HEK293T (cell line): Measurements from ENCODE around the gene MGAT4C.

Experiments
- CTCF ChIA-PET: fragments of 350-600 bp; formaldehyde crosslinking; extraction: SDS; loops from one replicate; lab custom pipeline; 2021; ENCODE audit warnings: antibody characterized with exemption, inconsistent platforms; lab: Yijun Ruan, JAX
- POLR2A ChIA-PET: fragments of 350-600 bp; formaldehyde crosslinking; extraction: SDS; loops from one replicate; lab custom pipeline; 2020; ENCODE audit warnings: antibody characterized with exemption, inconsistent platforms; lab: Yijun Ruan, JAX
- DNase-seq: peaks from one replicate; pipeline ENCODE4 v3.0.0; 2012; ENCODE audit warnings: mixed read lengths; ENCODE audit errors: extremely low spot score
- ARNT ChIP-seq: fragments of 450-650 bp; IDR thresholded peaks from 2 replicates; pipeline ENCODE4 v1.6.1; 2017; ENCODE audit warnings: mild to moderate bottlenecking
- BHLHE40 ChIP-seq: fragments of 450-650 bp; IDR thresholded peaks from 2 replicates; pipeline ENCODE4 v1.6.1; 2016; ENCODE audit warnings: mild to moderate bottlenecking, moderate library complexity, borderline replicate concordance
- CTBP1 ChIP-seq: fragments of 450-650 bp; IDR thresholded peaks from 2 replicates; pipeline ENCODE4 v1.6.1; 2016; ENCODE audit warnings: borderline replicate concordance
- ELF4 ChIP-seq: fragments of 450-650 bp; IDR thresholded peaks from 2 replicates; pipeline ENCODE4 v1.6.1; 2017; ENCODE audit warnings: antibody characterized with exemption
- FOXA1 ChIP-seq: fragments of 450-650 bp; IDR thresholded peaks from 2 replicates; pipeline ENCODE4 v1.6.1; 2016; ENCODE audit warnings: mild to moderate bottlenecking
- FOXK2 ChIP-seq: fragments of 450-650 bp; IDR thresholded peaks from 2 replicates; pipeline ENCODE4 v1.6.1; 2016; ENCODE audit warnings: mild to moderate bottlenecking
- FOXM1 ChIP-seq: fragments of 450-650 bp; IDR thresholded peaks from 2 replicates; pipeline ENCODE4 v1.6.1; 2017; ENCODE audit warnings: mild to moderate bottlenecking, borderline replicate concordance
- HDGF ChIP-seq: fragments of 450-650 bp; IDR thresholded peaks from 2 replicates; pipeline ENCODE4 v1.6.1; 2017; ENCODE audit warnings: antibody characterized with exemption, borderline replicate concordance
- L3MBTL2 ChIP-seq: fragments of 450-650 bp; conservative IDR thresholded peaks from 2 replicates; pipeline ENCODE4 v1.6.1; 2016; ENCODE audit warnings: mild to moderate bottlenecking
- LEF1 ChIP-seq: fragments of 450-650 bp; IDR thresholded peaks from 2 replicates; pipeline ENCODE4 v1.6.1; 2017; ENCODE audit warnings: mild to moderate bottlenecking, borderline replicate concordance
- NFRKB ChIP-seq: fragments of 450-650 bp; IDR thresholded peaks from 2 replicates; pipeline ENCODE4 v1.6.1; 2016; ENCODE audit warnings: mild to moderate bottlenecking, moderate library complexity
- SP1 ChIP-seq: fragments of 450-650 bp; IDR thresholded peaks from 2 replicates; pipeline ENCODE4 v1.6.1; 2017
- SUZ12 ChIP-seq: fragments of 450-650 bp; IDR thresholded peaks from 2 replicates; pipeline ENCODE4 v1.6.1; 2016; ENCODE audit warnings: mild to moderate bottlenecking
- TARDBP ChIP-seq: fragments of 450-650 bp; IDR thresholded peaks from 2 replicates; pipeline ENCODE4 v1.6.1; 2016
- ZNF384 ChIP-seq: fragments of 450-650 bp; IDR thresholded peaks from 2 replicates; pipeline ENCODE4 v1.6.1; 2016
- TF ChIP-seq, protein P1 (sequence below): fragments of 450-650 bp; IDR thresholded peaks from 2 replicates; pipeline ENCODE4 v1.6.1; 2016

MGAT4C gene

GRCh38 chr12:86260183-86260582, 4.0 kb upstream of the MGAT4C start:
- ChIA-PET POLR2A (no interaction called here), CTCF (no interaction called here)
- DNase-seq: no peak
- TF ChIP-seq BHLHE40: no peak
- TF ChIP-seq FOXA1: no peak
- TF ChIP-seq FOXK2: no peak
- TF ChIP-seq ELF4: no peak
- no peak for TF ChIP-seq L3MBTL2
- no peak for TF ChIP-seq ARNT

DNA sequence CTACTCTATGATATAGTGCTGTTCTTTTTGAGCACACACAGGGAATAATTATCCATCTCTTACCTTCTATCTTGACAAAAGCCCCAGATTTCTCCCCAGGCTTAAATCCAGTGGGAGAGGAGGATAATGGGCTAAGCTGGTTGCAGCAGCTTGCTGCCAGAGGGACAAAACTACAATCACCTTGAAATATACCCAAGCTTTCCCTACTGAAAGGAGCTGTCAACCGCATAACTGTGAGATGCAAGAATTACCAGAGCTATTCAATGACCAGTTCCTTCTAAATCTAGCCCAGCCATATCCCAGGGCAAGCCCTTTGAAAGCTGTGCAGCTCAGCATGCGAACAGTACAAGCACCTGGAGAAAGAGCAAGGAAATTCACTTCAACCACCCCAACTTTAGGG, 943 bp upstream of the MGAT4C start:
- no peak for DNase-seq
- CTCF ChIA-PET: interaction anchor here (0.7 kb wide), 1 partner anchor 11 kb away, joined by 3 read pairs; no protein-coding TSS in a partner anchor
- TF ChIP-seq L3MBTL2: no peak
- no peak for TF ChIP-seq ARNT
- TF ChIP-seq FOXM1: no peak
- TF ChIP-seq SUZ12: no peak
- TF ChIP-seq, protein P1, sequence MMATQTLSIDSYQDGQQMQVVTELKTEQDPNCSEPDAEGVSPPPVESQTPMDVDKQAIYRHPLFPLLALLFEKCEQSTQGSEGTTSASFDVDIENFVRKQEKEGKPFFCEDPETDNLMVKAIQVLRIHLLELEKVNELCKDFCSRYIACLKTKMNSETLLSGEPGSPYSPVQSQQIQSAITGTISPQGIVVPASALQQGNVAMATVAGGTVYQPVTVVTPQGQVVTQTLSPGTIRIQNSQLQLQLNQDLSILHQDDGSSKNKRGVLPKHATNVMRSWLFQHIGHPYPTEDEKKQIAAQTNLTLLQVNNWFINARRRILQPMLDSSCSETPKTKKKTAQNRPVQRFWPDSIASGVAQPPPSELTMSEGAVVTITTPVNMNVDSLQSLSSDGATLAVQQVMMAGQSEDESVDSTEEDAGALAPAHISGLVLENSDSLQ: no peak
- no peak for TF ChIP-seq NFRKB
- no peak for TF ChIP-seq CTBP1
- no peak for TF ChIP-seq ZNF384
- no peak for TF ChIP-seq LEF1
- no peak for TF ChIP-seq SP1
- no peak for TF ChIP-seq BHLHE40
- TF ChIP-seq HDGF: no peak
- POLR2A ChIA-PET: no interaction called here

GRCh38 chr12:86254399-86255107, 1.6 kb downstream of the MGAT4C start:
- no peak for TF ChIP-seq FOXM1
- no peak for TF ChIP-seq BHLHE40
- TF ChIP-seq L3MBTL2: no peak
- TF ChIP-seq ZNF384: no peak
- TF ChIP-seq LEF1: no peak
- no peak for TF ChIP-seq FOXA1
- TF ChIP-seq SP1: no peak
- TF ChIP-seq FOXK2: no peak
- no peak for TF ChIP-seq SUZ12
- no peak for TF ChIP-seq NFRKB
- TF ChIP-seq TARDBP: no peak
- no peak for TF ChIP-seq ARNT
- no peak for TF ChIP-seq HDGF
- TF ChIP-seq CTBP1: no peak
- TF ChIP-seq ELF4: no peak
- TF ChIP-seq, protein P1: no peak
- ChIA-PET CTCF (no interaction called here), POLR2A (no interaction called here)
- DNase-seq: no peak

GRCh38 chr12:86249851-86250250, 6.3 kb downstream of the MGAT4C start:
- DNase-seq: peak; percentile 12

DNA sequence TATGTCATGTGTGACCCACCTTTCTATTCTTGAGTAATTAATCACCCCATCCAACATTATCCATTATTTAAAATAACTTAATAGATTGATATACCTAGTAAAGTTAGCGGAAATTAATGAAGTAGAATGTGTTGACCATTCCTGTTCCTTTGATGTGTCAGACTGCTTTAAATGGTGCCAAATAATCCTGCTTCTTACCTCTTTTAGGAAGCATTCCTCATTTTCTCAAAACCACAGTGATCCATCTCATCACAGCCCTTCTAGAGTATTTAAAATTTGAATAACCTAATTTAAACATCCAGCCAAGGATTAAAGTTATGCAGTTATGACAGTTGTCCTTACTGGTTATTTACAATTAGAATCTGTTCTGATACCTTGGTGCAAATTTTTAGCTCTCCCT, 6.9 kb downstream of the MGAT4C start:
- ChIA-PET CTCF (no interaction called here), POLR2A (no interaction called here)
- TF ChIP-seq SP1 (no peak), SUZ12 (no peak), ARNT (no peak), ELF4 (no peak), CTBP1 (no peak), ZNF384 (no peak), LEF1 (no peak), TARDBP (no peak)
- DNase-seq: no peak

More at GRCh38 chr12:86249851-86250250, 6.3 kb downstream of the MGAT4C start:
- CTCF ChIA-PET: no interaction called here
- POLR2A ChIA-PET: no interaction called here
- TF ChIP-seq L3MBTL2 (no peak), LEF1 (no peak), ARNT (no peak), SP1 (no peak), FOXM1 (no peak), NFRKB (no peak), CTBP1 (no peak), HDGF (no peak), BHLHE40 (no peak), FOXA1 (no peak), SUZ12 (no peak), ZNF384 (no peak)
- TF ChIP-seq, protein P1: no peak

DNA sequence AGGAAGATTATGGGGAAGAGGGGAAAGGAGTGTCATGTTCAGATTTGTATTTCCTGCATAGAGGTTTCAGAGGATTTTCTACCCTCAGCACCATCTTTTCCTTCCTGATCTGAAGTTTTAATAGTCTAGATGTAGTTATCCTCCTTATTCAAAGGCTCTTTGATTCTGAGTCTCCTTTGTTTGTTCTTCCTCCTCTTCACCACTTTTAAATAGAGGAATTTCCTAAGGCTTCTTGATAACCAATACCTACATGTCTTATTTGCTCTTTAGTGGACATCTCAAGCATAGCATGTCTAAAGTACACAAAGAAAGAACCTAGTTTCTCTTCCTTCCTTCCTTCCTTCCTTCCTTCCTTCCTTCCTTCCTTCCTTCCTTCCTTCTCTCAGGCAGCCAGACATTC, 8.3 kb downstream of the MGAT4C start:
- ChIA-PET POLR2A (no interaction called here), CTCF (no interaction called here)
- TF ChIP-seq SP1 (no peak), BHLHE40 (no peak), FOXA1 (no peak), FOXK2 (no peak), LEF1 (no peak), CTBP1 (no peak), TARDBP (no peak), HDGF (no peak), FOXM1 (no peak), SUZ12 (no peak), NFRKB (no peak), ZNF384 (no peak), L3MBTL2 (no peak), ARNT (no peak), ELF4 (no peak)
- TF ChIP-seq, protein P1: no peak
- DNase-seq: no peak
